ENCODE measurements around the gene TLR2.
A peak's percentile ranks its signal among the peaks of the same experiment; 100 is the strongest.

TLR2 gene

DNA sequence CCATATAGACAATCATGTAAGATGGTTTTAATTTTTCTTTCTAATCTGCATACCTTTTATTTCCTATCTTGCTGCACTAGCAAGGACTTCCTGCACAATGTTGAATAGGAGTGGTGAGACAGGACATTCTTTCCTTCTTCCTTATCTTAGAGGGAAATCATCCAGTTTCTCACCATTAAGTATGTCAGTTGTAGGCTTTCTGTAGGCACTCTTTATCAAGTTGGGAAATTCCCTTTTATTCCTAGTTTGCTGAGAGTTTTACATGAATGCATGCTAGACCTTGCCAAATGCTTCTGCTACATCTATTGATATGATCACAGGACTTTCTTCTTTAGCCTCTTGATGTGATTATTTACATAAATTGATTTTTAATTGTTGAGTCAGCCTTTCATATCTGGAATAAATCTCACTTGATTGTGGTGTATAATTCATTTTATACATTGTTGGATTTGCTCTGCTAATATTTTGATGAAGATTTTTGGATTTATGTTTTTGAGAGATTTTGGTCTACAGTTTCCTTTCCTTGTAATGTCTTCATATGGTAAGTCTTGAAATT lies 51.9 kb downstream of the TLR2 start:
- TF ChIP-seq, protein P1, sequence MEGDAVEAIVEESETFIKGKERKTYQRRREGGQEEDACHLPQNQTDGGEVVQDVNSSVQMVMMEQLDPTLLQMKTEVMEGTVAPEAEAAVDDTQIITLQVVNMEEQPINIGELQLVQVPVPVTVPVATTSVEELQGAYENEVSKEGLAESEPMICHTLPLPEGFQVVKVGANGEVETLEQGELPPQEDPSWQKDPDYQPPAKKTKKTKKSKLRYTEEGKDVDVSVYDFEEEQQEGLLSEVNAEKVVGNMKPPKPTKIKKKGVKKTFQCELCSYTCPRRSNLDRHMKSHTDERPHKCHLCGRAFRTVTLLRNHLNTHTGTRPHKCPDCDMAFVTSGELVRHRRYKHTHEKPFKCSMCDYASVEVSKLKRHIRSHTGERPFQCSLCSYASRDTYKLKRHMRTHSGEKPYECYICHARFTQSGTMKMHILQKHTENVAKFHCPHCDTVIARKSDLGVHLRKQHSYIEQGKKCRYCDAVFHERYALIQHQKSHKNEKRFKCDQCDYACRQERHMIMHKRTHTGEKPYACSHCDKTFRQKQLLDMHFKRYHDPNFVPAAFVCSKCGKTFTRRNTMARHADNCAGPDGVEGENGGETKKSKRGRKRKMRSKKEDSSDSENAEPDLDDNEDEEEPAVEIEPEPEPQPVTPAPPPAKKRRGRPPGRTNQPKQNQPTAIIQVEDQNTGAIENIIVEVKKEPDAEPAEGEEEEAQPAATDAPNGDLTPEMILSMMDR (IDR thresholded peaks at IDR 0.05): no peak

DNA sequence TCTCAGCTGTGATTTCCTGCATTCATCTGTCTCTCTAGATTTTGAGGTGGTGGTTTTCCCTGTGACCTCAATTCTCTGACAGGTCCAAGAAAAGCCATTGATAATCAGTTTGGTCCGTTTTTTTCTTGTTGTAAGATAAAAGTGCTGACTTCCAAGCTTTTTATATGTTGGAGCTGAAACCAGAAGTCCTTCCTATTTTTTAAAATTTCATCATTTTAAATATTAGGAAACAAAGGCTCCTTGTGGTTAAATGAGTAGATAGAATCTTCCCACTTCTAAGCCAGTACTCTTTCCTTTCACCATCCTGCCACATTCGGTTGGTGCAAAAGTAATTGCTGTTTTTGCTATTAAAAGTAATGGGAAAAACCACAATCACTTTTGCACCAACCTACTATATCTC lies 57.5 kb downstream of the TLR2 start:
- TF ChIP-seq, protein P1 (IDR thresholded peaks at IDR 0.05): no peak

DNA sequence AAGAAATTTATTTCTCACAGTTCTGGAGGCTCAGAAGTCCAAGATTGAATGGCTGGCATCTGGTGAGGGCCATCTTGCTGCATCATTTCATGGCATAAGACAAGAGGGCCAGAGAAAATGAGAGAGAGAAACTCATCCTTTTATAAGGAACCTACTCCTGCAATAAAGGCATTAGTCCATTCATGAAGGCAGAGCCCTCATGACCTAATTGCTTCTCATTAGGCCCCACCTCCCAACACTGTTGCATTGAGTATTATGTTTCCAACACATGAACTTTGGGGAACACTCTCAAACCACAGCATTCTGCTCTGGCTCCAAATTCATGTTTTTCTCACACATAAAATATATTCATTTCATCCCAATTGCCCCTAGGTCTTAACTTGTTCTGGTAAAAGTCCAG lies 61.6 kb downstream of the TLR2 start:
- TF ChIP-seq, protein P1 (IDR thresholded peaks at IDR 0.05): no peak

DNA sequence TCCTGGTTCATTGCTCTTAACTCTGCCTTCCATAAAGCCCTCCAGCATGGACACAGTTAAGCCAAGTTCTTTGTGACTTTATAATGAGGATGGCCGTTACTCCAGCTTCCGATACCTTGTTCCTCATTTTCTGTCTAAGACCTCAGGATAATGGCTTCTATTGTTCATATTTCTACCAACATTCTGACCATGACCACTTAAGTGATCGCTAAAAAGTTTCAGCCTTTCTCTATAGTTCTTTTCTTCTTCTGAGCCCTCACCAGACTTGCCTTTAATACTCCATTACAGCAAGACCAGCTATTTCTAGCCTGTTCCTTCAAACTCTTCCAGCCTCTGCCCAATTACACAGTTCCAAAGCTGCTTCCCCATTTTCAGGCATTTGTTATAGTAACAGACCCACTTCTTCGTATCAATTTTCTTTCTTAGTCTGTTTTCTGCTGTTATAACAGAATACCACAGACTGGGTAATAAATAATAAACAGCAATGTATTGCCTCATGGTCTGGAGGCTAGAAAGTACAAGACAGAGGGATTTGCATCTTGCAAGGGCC lies 63.4 kb downstream of the TLR2 start:
- TF ChIP-seq, protein P1 (IDR thresholded peaks at IDR 0.05): no peak

DNA sequence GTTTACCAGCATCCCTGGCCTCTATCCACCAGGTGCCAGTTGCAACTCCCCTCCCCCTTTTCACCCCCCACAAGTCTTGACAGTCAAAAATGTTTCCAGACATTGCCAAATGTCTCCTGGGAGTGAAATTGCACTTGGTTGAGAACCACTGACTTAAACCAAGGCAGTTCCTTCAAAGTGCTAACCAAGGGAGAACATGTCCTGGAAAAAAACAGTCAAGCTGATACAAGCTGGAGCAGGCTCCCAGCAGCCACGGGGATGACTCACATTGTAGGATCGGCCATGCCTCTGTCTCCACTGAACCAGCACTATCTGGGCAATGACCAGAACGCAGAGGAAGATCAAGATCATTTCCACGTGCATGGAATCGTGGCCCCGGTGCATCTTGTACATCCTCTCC lies 64.3 kb downstream of the TLR2 start:
- TF ChIP-seq, protein P1 (IDR thresholded peaks at IDR 0.05): no peak

DNA sequence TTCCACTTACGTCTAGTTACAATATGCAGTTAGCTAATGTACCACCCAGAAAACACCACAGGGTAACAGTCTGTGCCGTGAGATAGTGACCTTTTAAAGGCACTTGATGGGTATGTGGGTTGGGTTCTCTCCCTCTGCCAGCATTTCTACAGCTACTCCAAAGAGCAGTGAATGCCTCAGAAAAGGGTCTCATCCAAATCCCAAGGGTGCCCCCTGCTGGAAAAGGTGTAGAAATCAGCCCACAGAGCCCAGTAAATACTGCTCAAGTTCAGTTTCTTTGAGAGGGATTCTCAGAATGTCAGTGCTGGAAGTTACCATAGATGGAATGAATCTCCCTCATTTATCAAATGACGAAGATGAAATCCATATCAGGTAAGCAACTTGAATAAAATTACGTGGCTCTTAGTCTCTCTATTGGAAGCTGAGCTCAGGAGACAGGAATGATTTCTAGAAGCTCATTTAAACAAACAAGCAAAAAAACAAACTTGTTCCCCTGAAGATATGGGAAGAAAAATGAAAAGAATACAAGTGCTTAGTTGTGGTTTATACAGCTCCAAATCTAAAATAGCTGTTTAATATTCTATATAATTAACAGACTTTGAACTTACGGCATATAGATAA lies 66.2 kb downstream of the TLR2 start:
- TF ChIP-seq, protein P1 (IDR thresholded peaks at IDR 0.05): peak; percentile 65

DNA sequence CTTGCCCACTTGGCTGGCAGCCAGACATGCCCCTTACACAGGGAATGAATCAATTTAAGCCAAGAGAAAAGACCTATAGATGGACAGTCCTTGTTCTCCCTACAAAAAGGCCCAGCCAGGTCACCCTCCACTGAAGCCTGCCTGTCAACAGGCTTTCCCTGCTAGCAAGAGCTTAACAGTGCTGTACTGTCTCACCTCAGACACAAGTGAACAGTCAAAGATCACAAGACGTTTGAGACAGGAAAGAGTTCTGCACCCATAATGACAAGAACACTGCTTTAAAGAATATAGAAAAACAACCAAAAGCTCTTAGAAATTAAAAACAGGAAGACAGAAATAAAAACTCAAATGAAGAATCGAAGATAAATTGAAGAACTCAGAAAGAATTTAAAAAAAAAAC lies 71.1 kb downstream of the TLR2 start:
- TF ChIP-seq, protein P1 (IDR thresholded peaks at IDR 0.05): no peak
